HepG2 (cell line): ENCODE data around the gene NAT14. TPM values are rescaled to one million over a fixed set of nuclear protein-coding genes. Genes with fewer than 3 reads are reported as not detected.

Experiments used
- AKAP8 ChIP-seq: sonication (generic); formaldehyde crosslinking; IDR thresholded peaks from 2 replicates; pipeline ENCODE4 v1.5.1; 2020; ENCODE audit warnings: mild to moderate bottlenecking, missing genetic modification reagents
- GABPA ChIP-seq, 2 experiments: IDR thresholded peaks; 2 replicates each; pipeline ENCODE4 v1.6.1; 2011 to 2016; ENCODE audit warnings: low read depth in 2 of 2, low read length in 1 of 2, missing biosample characterization in 1 of 2, missing genetic modification characterization in 1 of 2
- IKZF4 ChIP-seq: sonication (generic); formaldehyde crosslinking; IDR thresholded peaks from 2 replicates; pipeline ENCODE4 v1.5.1; 2020; ENCODE audit warnings: borderline replicate concordance, mild to moderate bottlenecking, low read depth, missing genetic modification reagents; ENCODE audit errors: not compliant biosample characterization
- MAZ ChIP-seq, 2 experiments: sonication (generic) in 1 of 2; formaldehyde crosslinking in 1 of 2; IDR thresholded peaks; 2 replicates each; pipeline versions ENCODE4 v1.5.0 to v1.6.1; 2012 to 2020; ENCODE audit warnings: low read depth in 2 of 2, mild to moderate bottlenecking in 2 of 2, borderline replicate concordance in 1 of 2, improper control_type of control experiment in 1 of 2, low read length in 1 of 2, missing genetic modification reagents in 1 of 2, moderate library complexity in 1 of 2
- MTF1 ChIP-seq: sonication (generic); formaldehyde crosslinking; IDR thresholded peaks from 2 replicates; pipeline ENCODE4 v1.5.0; 2020; ENCODE audit warnings: missing genetic modification reagents
- NFE2L2 ChIP-seq: fragments of 150-350 bp; IDR thresholded peaks from 2 replicates; pipeline ENCODE4 v1.6.1; 2014; ENCODE audit warnings: low read length
- PBX2 ChIP-seq: IDR thresholded peaks from 2 replicates; pipeline ENCODE4 v1.6.1; 2016; ENCODE audit warnings: control low read depth
- PHB2 ChIP-seq: fragments of 450-650 bp; IDR thresholded peaks from 2 replicates; pipeline ENCODE4 v1.6.1; 2018; ENCODE audit not compliant: partially characterized antibody
- PRPF4 ChIP-seq: fragments of 200-400 bp; formaldehyde crosslinking; IDR thresholded peaks from 2 replicates; pipeline ENCODE4 v1.6.1; 2016; ENCODE audit warnings: low read length, low read depth; ENCODE audit not compliant: poor library complexity, severe bottlenecking
- U2AF1 ChIP-seq: fragments of 200-400 bp; formaldehyde crosslinking; optimal IDR thresholded peaks from 2 replicates; pipeline ENCODE3; 2017; ENCODE audit warnings: mild to moderate bottlenecking, low read depth, low read length
- ZBTB49 ChIP-seq: sonication (generic); formaldehyde crosslinking; IDR thresholded peaks from 2 replicates; pipeline ENCODE4 v1.4.0; 2020; ENCODE audit warnings: missing genetic modification reagents, borderline replicate concordance
- ZC3H13 ChIP-seq: sonication (generic); formaldehyde crosslinking; IDR thresholded peaks from 2 replicates; pipeline ENCODE4 v1.8.1; 2023; ENCODE audit warnings: mild to moderate bottlenecking, missing genetic modification reagents, moderate library complexity
- ZNF414 ChIP-seq: sonication (generic); formaldehyde crosslinking; IDR thresholded peaks from 2 replicates; pipeline ENCODE4 v1.5.0; 2020; ENCODE audit warnings: missing genetic modification reagents
- ZNF556 ChIP-seq: sonication (generic); formaldehyde crosslinking; IDR thresholded peaks from 2 replicates; pipeline ENCODE4 v1.4.0; 2020; ENCODE audit warnings: mild to moderate bottlenecking, missing genetic modification reagents, borderline replicate concordance
- ZNF616 ChIP-seq: sonication (generic); formaldehyde crosslinking; IDR thresholded peaks from 2 replicates; pipeline ENCODE4 v1.5.0; 2020; ENCODE audit warnings: low read depth, mild to moderate bottlenecking, missing genetic modification reagents
- ZNF646 ChIP-seq: sonication (generic); formaldehyde crosslinking; IDR thresholded peaks from 2 replicates; pipeline ENCODE4 v1.9.0; 2021; ENCODE audit warnings: mild to moderate bottlenecking, missing genetic modification reagents
- ZNF781 ChIP-seq: sonication (generic); formaldehyde crosslinking; IDR thresholded peaks from 2 replicates; pipeline ENCODE4 v1.5.1; 2020; ENCODE audit warnings: borderline replicate concordance, mild to moderate bottlenecking, missing genetic modification reagents; ENCODE audit errors: not compliant biosample characterization
- polyA plus RNA-seq, 8 experiments: library from polyadenylated mRNA; depleted of rRNA in 3 of 8; stranded (reverse) in 7 of 8; unstranded in 1 of 8; fragments of >200 nt; fragmentation: Illumina TruSeq in 4 of 8; extraction: Trizol in 4 of 8; gene quantifications; 2 replicates each; pipeline versions ENCODE4 v1.2.1 to v1.2.3, GENCODE V29; 2011 to 2016; ENCODE audit warnings: low read depth in 4 of 8, missing spikeins in 1 of 8, mixed read lengths in 1 of 8; ENCODE audit not compliant: insufficient read depth in 1 of 8
- total RNA-seq, 5 experiments: library from RNA; depleted of rRNA; stranded (reverse); fragments of >200 nt; fragmentation: Illumina TruSeq; extraction: Trizol; gene quantifications; 2 replicates each; pipeline ENCODE4 v1.2.3, GENCODE V29; 2016; ENCODE audit warnings: low read depth in 1 of 5

The NAT14 gene
- total and polyA plus RNA-seq, 2 of the 13 experiments (the other 11 are each of a cell fraction or from before 2014, with no cell fraction given) = 20.7 to 22.3 TPM

- TF ChIP-seq ZBTB49 (CRISPR knock-in tag) (no peak), GABPA (IDR thresholded peaks at IDR 0.05; ENCODE audit: low read depth, low read length) (no peak), GABPA (CRISPR knock-in tag; IDR thresholded peaks at IDR 0.05; ENCODE audit: low read depth) (no peak), ZNF414 (CRISPR knock-in tag) (no peak), U2AF1 (no peak), NFE2L2 (no peak), ZC3H13 (no peak), ZNF616 (no peak), MTF1 (CRISPR knock-in tag) (no peak), MAZ (IDR thresholded peaks at IDR 0.05; ENCODE audit: borderline replicate concordance, low read depth, low read length) (no peak), MAZ (CRISPR knock-in tag; IDR thresholded peaks at IDR 0.05; ENCODE audit: low read depth) (peak; percentile 61), PHB2 (no peak), AKAP8 (CRISPR knock-in tag) (no peak), ZNF781 (CRISPR knock-in tag) (no peak), ZNF556 (CRISPR knock-in tag) (no peak), ZNF646 (CRISPR knock-in tag) (no peak), PRPF4 (no peak), IKZF4 (no peak), PBX2 (CRISPR knock-in tag) (no peak)
These were observed 17.5 kb upstream of the NAT14 start (continued) for GRCh38 chr19:55467236-55468053.
